ENCODE results near the gene SLC25A1. TPM values are rescaled to one million over a fixed set of nuclear protein-coding genes. Genes with fewer than 3 reads are reported as not detected.

Gene SLC25A1
- total and polyA plus RNA-seq, 7 donors = 7.3 to 23.1 (median 10.8) TPM

GRCh38 chr22:19177164-19178064, 1.1 kb downstream of the SLC25A1 start:
- intact Hi-C loops (cut with DNase I) = loop anchor here in 1 of 2 donors (5.0 kb wide), 1 partner anchor 35 kb away; the partner anchor contains the start of gene ESS2
- peaks cover 0 to 41% of the 10 kb centered on the region in 2 donors for H3K36me3 ChIP-seq (ENCODE audit: insufficient read depth in 1 of 2, low read depth in 1 of 2)
- peak overlapping the region; percentile 82 for H3K27ac ChIP-seq
- no peak for TF ChIP-seq CTCF (IDR thresholded peaks at IDR 0.05)
- H3K4me1 ChIP-seq = peaks cover 21% of the 10 kb centered on the region
- 45 to 51% (median 48%) methylated on average over 47 to 55 of the region's 55 CpGs for WGBS, 3 donors
- DNase-seq (no peak), ATAC-seq (no peak)
- no peaks in the 10 kb centered on the region for H3K9me3 ChIP-seq
- peak overlapping the region; percentile 73 for H3K4me3 ChIP-seq
- H3K27me3 ChIP-seq (ENCODE audit: insufficient read depth in 3 of 3, low read length in 2 of 3) = no peaks in the 10 kb centered on the region

- intact Hi-C loops (cut with DNase I) = loop anchor here in 1 of 2 donors (5.0 kb wide), 1 partner anchor 34 kb away; the partner anchor contains the start of gene ESS2
- peaks cover 0 to 39% of the 10 kb centered on the region in 2 donors for H3K36me3 ChIP-seq (ENCODE audit: insufficient read depth in 1 of 2, low read depth in 1 of 2)
- peaks cover 21% of the 10 kb centered on the region for H3K4me1 ChIP-seq
- WGBS, 3 donors = 83 to 87% (median 86%) methylated on average over 12 of the region's 12 CpGs
- no peak overlapping the region for H3K27ac ChIP-seq
- H3K9me3 ChIP-seq = no peaks in the 10 kb centered on the region
- DNase-seq (no peak), ATAC-seq (no peak)
- H3K27me3 ChIP-seq (ENCODE audit: insufficient read depth in 3 of 3, low read length in 2 of 3) = no peaks in the 10 kb centered on the region
- H3K4me3 ChIP-seq = no peak overlapping the region
- TF ChIP-seq CTCF (IDR thresholded peaks at IDR 0.05) = no peak
Measured at GRCh38 chr22:19176732-19177131, 1.8 kb downstream of the SLC25A1 start.

- no peaks in the 10 kb centered on the region for H3K9me3 ChIP-seq
- ATAC-seq (no peak), DNase-seq (peak in 1 of 2 donors; percentile 62)
- peaks cover 0 to 36% of the 10 kb centered on the region in 2 donors for H3K36me3 ChIP-seq (ENCODE audit: insufficient read depth in 1 of 2, low read depth in 1 of 2)
- H3K27me3 ChIP-seq (ENCODE audit: insufficient read depth in 3 of 3, low read length in 2 of 3) = no peaks in the 10 kb centered on the region
- no peak for TF ChIP-seq CTCF (IDR thresholded peaks at IDR 0.05)
- intact Hi-C loops (cut with DNase I) = loop anchor here in 1 of 2 donors (5.0 kb wide), 1 partner anchor 34 kb away; the partner anchor contains the start of gene ESS2
- no peak overlapping the region for H3K4me3 ChIP-seq
- no peak overlapping the region for H3K27ac ChIP-seq
- H3K4me1 ChIP-seq = peaks cover 21% of the 10 kb centered on the region
- WGBS, 3 donors = 61 to 72% (median 70%) methylated on average over 7 to 12 of the region's 12 CpGs
Measured at GRCh38 chr22:19176175-19176643, 2.3 kb downstream of the SLC25A1 start.

GRCh38 chr22:19175602-19176174, 2.8 kb downstream of the SLC25A1 start:
- no peak overlapping the region for H3K27ac ChIP-seq
- DNase-seq = peak in 1 of 2 donors; percentile 58
- H3K36me3 ChIP-seq (ENCODE audit: insufficient read depth in 1 of 2, low read depth in 1 of 2) = peaks cover 0 to 31% of the 10 kb centered on the region in 2 donors
- peaks cover 23% of the 10 kb centered on the region for H3K4me1 ChIP-seq
- no peak for TF ChIP-seq CTCF (IDR thresholded peaks at IDR 0.05)
- no peaks in the 10 kb centered on the region for H3K9me3 ChIP-seq
- no peak for ATAC-seq
- WGBS, 3 donors = 65 to 71% (median 69%) methylated on average over 20 to 21 of the region's 21 CpGs
- no peaks in the 10 kb centered on the region for H3K27me3 ChIP-seq (ENCODE audit: insufficient read depth in 3 of 3, low read length in 2 of 3)
- intact Hi-C loops (cut with DNase I) = loop anchor here in 1 of 2 donors (5.0 kb wide), 1 partner anchor 33 kb away; the partner anchor contains the start of gene ESS2
- H3K4me3 ChIP-seq = no peak overlapping the region

Data from psoas muscle (tissue), 8 donors.